ENCODE measurements around the gene SASS6. TPM values are rescaled to one million over a fixed set of nuclear protein-coding genes. Genes with fewer than 3 reads are reported as not detected.

Gene SASS6
- total and polyA plus RNA-seq, 5 donors from 2014 or later: 1.3 to 3.2 (median 2.7) TPM

DNA sequence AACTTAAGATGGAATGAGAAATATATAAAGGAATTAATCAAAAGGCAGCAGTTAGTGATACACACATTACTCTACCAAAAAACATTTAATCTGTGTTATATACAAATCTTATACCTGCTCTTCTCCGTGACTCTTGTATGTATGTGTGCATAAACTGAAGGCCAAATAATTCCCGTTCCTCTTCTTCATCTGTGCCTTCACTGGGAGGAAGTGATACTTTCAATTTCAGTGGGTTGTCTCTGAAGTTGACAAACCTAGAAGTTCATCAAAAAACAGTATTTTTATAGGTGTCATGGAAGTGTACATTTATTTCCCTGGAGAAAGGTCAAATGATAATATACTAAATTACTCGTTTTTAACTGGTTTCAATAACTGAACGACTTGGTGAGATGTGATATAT is 19.5 kb upstream of the SASS6 start:
- no peak overlapping the region for H3K4me3 Mint-ChIP-seq
- DNase-seq (peak in 1 of 3 donors; percentile 5), ATAC-seq (ENCODE audit: low read depth in 2 of 2) (no peak)
- Histone ChIP-seq H3K4me3 (ENCODE audit: low read depth, low read length) (no peak overlapping the region), H3K9me3 (ENCODE audit: control insufficient read depth in 2 of 2, low read length in 2 of 2) (no peaks in the 10 kb centered on the region), H3K27me3 (ENCODE audit: control insufficient read depth, insufficient read depth, low read length) (no peaks in the 10 kb centered on the region), H3K36me3 (ENCODE audit: control insufficient read depth, insufficient read depth, low read length) (peaks cover 23% of the 10 kb centered on the region), H3K27ac (ENCODE audit: insufficient read depth, low read length, poor library complexity, severe bottlenecking) (no peak overlapping the region), H3K4me1 (ENCODE audit: control insufficient read depth, insufficient read depth, low read length, poor library complexity, severe bottlenecking) (no peaks in the 10 kb centered on the region)
- no peaks in the 10 kb centered on the region for H3K27me3 Mint-ChIP-seq
- peaks cover 9% of the 10 kb centered on the region for H3K36me3 Mint-ChIP-seq
- peaks cover 6 to 15% (median 9%) of the 10 kb centered on the region in 4 donors for H3K4me1 Mint-ChIP-seq
- H3K27ac Mint-ChIP-seq: peak overlapping the region in 1 of 3 donors; percentile 40
- no peaks in the 10 kb centered on the region for H3K9me3 Mint-ChIP-seq

DNA sequence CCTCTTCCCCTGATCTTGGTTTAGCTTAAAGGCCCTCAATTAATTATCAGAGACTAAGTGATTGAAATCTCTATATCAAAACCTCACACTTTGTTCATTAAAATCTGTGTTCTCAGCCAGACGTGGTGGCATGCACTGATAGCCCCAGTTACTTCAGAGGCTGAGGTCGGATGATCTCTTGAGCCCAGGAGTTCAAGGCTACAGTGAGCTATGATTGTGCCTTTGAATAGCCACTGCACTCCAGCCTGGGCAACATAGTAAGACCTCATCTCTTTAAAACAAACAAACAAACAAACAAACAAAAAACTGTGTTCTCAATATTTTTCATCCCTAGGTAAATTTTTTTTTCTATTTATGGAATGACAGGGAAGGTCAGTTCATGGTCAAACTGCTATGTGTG is 18.9 kb upstream of the SASS6 start:
- Histone ChIP-seq H3K9me3 (ENCODE audit: control insufficient read depth in 2 of 2, low read length in 2 of 2) (no peaks in the 10 kb centered on the region), H3K27me3 (ENCODE audit: control insufficient read depth, insufficient read depth, low read length) (no peaks in the 10 kb centered on the region), H3K4me3 (ENCODE audit: low read depth, low read length) (no peak overlapping the region), H3K4me1 (ENCODE audit: control insufficient read depth, insufficient read depth, low read length, poor library complexity, severe bottlenecking) (no peaks in the 10 kb centered on the region), H3K36me3 (ENCODE audit: control insufficient read depth, insufficient read depth, low read length) (peaks cover 28% of the 10 kb centered on the region), H3K27ac (ENCODE audit: insufficient read depth, low read length, poor library complexity, severe bottlenecking) (no peak overlapping the region)
- no peak for DNase-seq
- H3K4me1 Mint-ChIP-seq: peaks cover 6 to 15% (median 9%) of the 10 kb centered on the region in 4 donors
- no peaks in the 10 kb centered on the region for H3K9me3 Mint-ChIP-seq
- H3K4me3 Mint-ChIP-seq: no peak overlapping the region
- peaks cover 9% of the 10 kb centered on the region for H3K36me3 Mint-ChIP-seq
- ATAC-seq (ENCODE audit: low read depth in 2 of 2): no peak
- no peaks in the 10 kb centered on the region for H3K27me3 Mint-ChIP-seq
- H3K27ac Mint-ChIP-seq: peak overlapping the region in 1 of 3 donors; percentile 40

DNA sequence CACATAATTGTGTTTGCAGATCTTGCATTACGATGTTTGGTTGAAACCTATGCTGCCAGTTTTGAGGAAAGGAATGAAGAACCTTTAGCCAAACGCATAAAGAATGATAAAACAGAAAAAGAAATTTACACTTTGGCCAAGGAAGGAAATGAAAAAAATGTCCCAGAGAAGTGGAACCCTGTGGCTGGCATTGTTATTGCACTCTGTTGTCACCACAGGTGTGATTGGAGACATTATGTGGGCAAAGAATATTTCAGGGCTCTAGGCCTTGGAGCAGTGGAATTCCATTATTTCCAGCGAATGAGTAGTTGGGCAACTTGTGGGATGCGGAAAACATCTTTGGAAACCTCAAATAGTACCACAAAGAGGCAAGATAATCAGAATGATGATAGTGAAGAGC is 15.1 kb upstream of the SASS6 start:
- Mint-ChIP-seq H3K27me3 (no peaks in the 10 kb centered on the region), H3K27ac (peak overlapping the region in 2 of 3 donors; percentile 23 to 80), H3K4me1 (peaks cover 5 to 21% (median 8%) of the 10 kb centered on the region in 4 donors), H3K9me3 (no peaks in the 10 kb centered on the region), H3K4me3 (no peak overlapping the region), H3K36me3 (peaks cover 23% of the 10 kb centered on the region)
- H3K36me3 ChIP-seq (ENCODE audit: control insufficient read depth, insufficient read depth, low read length): peaks cover 65% of the 10 kb centered on the region
- H3K4me1 ChIP-seq (ENCODE audit: control insufficient read depth, insufficient read depth, low read length, poor library complexity, severe bottlenecking): no peaks in the 10 kb centered on the region
- H3K4me3 ChIP-seq (ENCODE audit: low read depth, low read length): no peak overlapping the region
- no peaks in the 10 kb centered on the region for H3K27me3 ChIP-seq (ENCODE audit: control insufficient read depth, insufficient read depth, low read length)
- H3K27ac ChIP-seq (ENCODE audit: insufficient read depth, low read length, poor library complexity, severe bottlenecking): no peak overlapping the region
- no peak for DNase-seq
- no peak for ATAC-seq (ENCODE audit: low read depth in 2 of 2)
- no peaks in the 10 kb centered on the region for H3K9me3 ChIP-seq (ENCODE audit: control insufficient read depth in 2 of 2, low read length in 2 of 2)

DNA sequence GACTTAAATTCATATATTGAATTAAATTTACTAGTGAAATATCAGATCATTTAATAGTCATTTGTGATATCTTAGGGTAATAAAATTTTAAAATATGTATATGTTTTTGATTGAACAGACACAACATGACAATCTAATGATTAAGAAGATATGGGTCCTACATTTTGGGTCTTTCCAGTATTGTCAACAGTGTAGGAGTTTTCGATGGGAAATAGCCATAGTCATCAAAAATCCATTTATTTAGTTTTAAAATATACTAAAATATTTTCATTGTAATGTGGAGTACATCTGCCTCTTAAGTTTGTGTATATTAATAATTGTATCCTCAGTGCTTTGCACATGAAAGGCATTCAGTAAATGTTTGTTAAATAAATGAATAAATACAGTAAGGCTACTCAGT is 14.2 kb upstream of the SASS6 start:
- Histone ChIP-seq H3K36me3 (ENCODE audit: control insufficient read depth, insufficient read depth, low read length) (peaks cover 74% of the 10 kb centered on the region), H3K27ac (ENCODE audit: insufficient read depth, low read length, poor library complexity, severe bottlenecking) (no peak overlapping the region), H3K27me3 (ENCODE audit: control insufficient read depth, insufficient read depth, low read length) (no peaks in the 10 kb centered on the region), H3K9me3 (ENCODE audit: control insufficient read depth in 2 of 2, low read length in 2 of 2) (no peaks in the 10 kb centered on the region), H3K4me3 (ENCODE audit: low read depth, low read length) (no peak overlapping the region), H3K4me1 (ENCODE audit: control insufficient read depth, insufficient read depth, low read length, poor library complexity, severe bottlenecking) (no peaks in the 10 kb centered on the region)
- no peak for DNase-seq
- H3K27me3 Mint-ChIP-seq: no peaks in the 10 kb centered on the region
- H3K4me3 Mint-ChIP-seq: no peak overlapping the region
- no peak overlapping the region for H3K27ac Mint-ChIP-seq
- ATAC-seq (ENCODE audit: low read depth in 2 of 2): no peak
- peaks cover 5 to 14% (median 8%) of the 10 kb centered on the region in 4 donors for H3K4me1 Mint-ChIP-seq
- H3K36me3 Mint-ChIP-seq: peaks cover 29% of the 10 kb centered on the region
- H3K9me3 Mint-ChIP-seq: no peaks in the 10 kb centered on the region

DNA sequence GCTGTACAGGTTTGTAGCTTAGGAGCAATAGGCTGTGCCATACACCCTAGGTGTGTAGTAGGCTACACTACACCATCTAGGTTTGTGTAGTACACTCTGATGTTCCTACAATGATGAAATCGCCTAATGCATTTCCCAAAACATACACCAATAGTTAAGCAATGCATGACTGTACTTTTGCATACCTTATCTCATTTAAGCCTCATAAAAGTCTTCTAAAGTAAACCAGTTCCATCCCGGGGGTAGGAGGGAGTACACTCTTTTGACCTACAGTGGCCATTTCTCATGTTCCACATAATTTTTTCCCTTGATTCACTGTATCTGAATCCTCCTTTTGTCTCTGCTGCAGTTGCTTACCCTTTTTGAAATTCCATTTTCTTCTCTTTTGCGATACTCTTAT is 12.4 kb upstream of the SASS6 start:
- no peak overlapping the region for H3K4me3 Mint-ChIP-seq
- Histone ChIP-seq H3K27me3 (ENCODE audit: control insufficient read depth, insufficient read depth, low read length) (no peaks in the 10 kb centered on the region), H3K36me3 (ENCODE audit: control insufficient read depth, insufficient read depth, low read length) (peaks cover 90% of the 10 kb centered on the region), H3K27ac (ENCODE audit: insufficient read depth, low read length, poor library complexity, severe bottlenecking) (no peak overlapping the region), H3K4me3 (ENCODE audit: low read depth, low read length) (no peak overlapping the region), H3K9me3 (ENCODE audit: control insufficient read depth in 2 of 2, low read length in 2 of 2) (no peaks in the 10 kb centered on the region), H3K4me1 (ENCODE audit: control insufficient read depth, insufficient read depth, low read length, poor library complexity, severe bottlenecking) (no peaks in the 10 kb centered on the region)
- DNase-seq: no peak
- no peak for ATAC-seq (ENCODE audit: low read depth in 2 of 2)
- no peaks in the 10 kb centered on the region for H3K9me3 Mint-ChIP-seq
- H3K27ac Mint-ChIP-seq: peak overlapping the region in 2 of 3 donors; percentile 16 to 21
- peaks cover 5 to 12% (median 8%) of the 10 kb centered on the region in 4 donors for H3K4me1 Mint-ChIP-seq
- H3K27me3 Mint-ChIP-seq: no peaks in the 10 kb centered on the region
- H3K36me3 Mint-ChIP-seq: peaks cover 34% of the 10 kb centered on the region

- Histone ChIP-seq H3K4me1 (ENCODE audit: control insufficient read depth, insufficient read depth, low read length, poor library complexity, severe bottlenecking) (no peaks in the 10 kb centered on the region), H3K4me3 (ENCODE audit: low read depth, low read length) (no peak overlapping the region), H3K36me3 (ENCODE audit: control insufficient read depth, insufficient read depth, low read length) (peaks cover 96% of the 10 kb centered on the region), H3K9me3 (ENCODE audit: control insufficient read depth in 2 of 2, low read length in 2 of 2) (no peaks in the 10 kb centered on the region), H3K27me3 (ENCODE audit: control insufficient read depth, insufficient read depth, low read length) (no peaks in the 10 kb centered on the region), H3K27ac (ENCODE audit: insufficient read depth, low read length, poor library complexity, severe bottlenecking) (no peak overlapping the region)
- DNase-seq: no peak
- Mint-ChIP-seq H3K4me1 (peaks cover 7 to 17% (median 8%) of the 10 kb centered on the region in 4 donors), H3K27me3 (no peaks in the 10 kb centered on the region), H3K9me3 (no peaks in the 10 kb centered on the region), H3K36me3 (peaks cover 44% of the 10 kb centered on the region), H3K4me3 (no peak overlapping the region), H3K27ac (peak overlapping the region in 2 of 3 donors; percentile 18 to 33)
- ATAC-seq (ENCODE audit: low read depth in 2 of 2): no peak
Measured at GRCh38 chr1:100142343-100142742, 9.6 kb upstream of the SASS6 start.

GRCh38 chr1:100141192-100141591 is 8.5 kb upstream of the SASS6 start:
- Histone ChIP-seq H3K27me3 (ENCODE audit: control insufficient read depth, insufficient read depth, low read length) (no peaks in the 10 kb centered on the region), H3K36me3 (ENCODE audit: control insufficient read depth, insufficient read depth, low read length) (peaks cover 91% of the 10 kb centered on the region), H3K9me3 (ENCODE audit: control insufficient read depth in 2 of 2, low read length in 2 of 2) (no peaks in the 10 kb centered on the region), H3K27ac (ENCODE audit: insufficient read depth, low read length, poor library complexity, severe bottlenecking) (no peak overlapping the region), H3K4me3 (ENCODE audit: low read depth, low read length) (no peak overlapping the region), H3K4me1 (ENCODE audit: control insufficient read depth, insufficient read depth, low read length, poor library complexity, severe bottlenecking) (no peaks in the 10 kb centered on the region)
- ATAC-seq (ENCODE audit: low read depth in 2 of 2) (no peak), DNase-seq (no peak)
- H3K9me3 Mint-ChIP-seq: no peaks in the 10 kb centered on the region
- H3K27ac Mint-ChIP-seq: no peak overlapping the region
- peaks cover 44% of the 10 kb centered on the region for H3K36me3 Mint-ChIP-seq
- H3K4me1 Mint-ChIP-seq: peaks cover 7 to 19% (median 8%) of the 10 kb centered on the region in 4 donors
- no peaks in the 10 kb centered on the region for H3K27me3 Mint-ChIP-seq
- no peak overlapping the region for H3K4me3 Mint-ChIP-seq

GRCh38 chr1:100137602-100138001 is 4.9 kb upstream of the SASS6 start:
- H3K4me3 Mint-ChIP-seq: no peak overlapping the region

More at GRCh38 chr1:100137602-100138001, 4.9 kb upstream of the SASS6 start:
- Mint-ChIP-seq H3K4me1 (peaks cover 22 to 38% (median 26%) of the 10 kb centered on the region in 4 donors), H3K9me3 (no peaks in the 10 kb centered on the region), H3K27ac (no peak overlapping the region), H3K36me3 (peaks cover 30% of the 10 kb centered on the region), H3K27me3 (no peaks in the 10 kb centered on the region)
- Histone ChIP-seq H3K4me3 (ENCODE audit: low read depth, low read length) (no peak overlapping the region), H3K4me1 (ENCODE audit: control insufficient read depth, insufficient read depth, low read length, poor library complexity, severe bottlenecking) (peaks cover 17% of the 10 kb centered on the region), H3K9me3 (ENCODE audit: control insufficient read depth in 2 of 2, low read length in 2 of 2) (no peaks in the 10 kb centered on the region), H3K27ac (ENCODE audit: insufficient read depth, low read length, poor library complexity, severe bottlenecking) (no peak overlapping the region), H3K36me3 (ENCODE audit: control insufficient read depth, insufficient read depth, low read length) (peaks cover 56% of the 10 kb centered on the region), H3K27me3 (ENCODE audit: control insufficient read depth, insufficient read depth, low read length) (no peaks in the 10 kb centered on the region)
- ATAC-seq (ENCODE audit: low read depth in 2 of 2) (no peak), DNase-seq (no peak)
